Keratinocyte (primary cell): ENCODE data around the gene MEGF11. TPM values are rescaled to one million over a fixed set of nuclear protein-coding genes. Genes with fewer than 3 reads are reported as not detected.

Experiments used
- DNase-seq: peaks from one replicate; pipeline ENCODE4 v3.0.0-alpha.2; 2011; ENCODE audit warnings: low read depth, missing footprints, low spot score
- FAIRE-seq: peaks from 2 replicates; lab custom pipeline; 2011; peaks lifted over from hg19 to GRCh38; lab: Jason Lieb, UNC
- H2AFZ ChIP-seq: 2 replicates; pipeline ENCODE4 v1.6.0; 2012; ENCODE audit warnings: low read length, control low read depth, inconsistent platforms; ENCODE audit not compliant: control insufficient read depth
- H3K27ac ChIP-seq: 2 replicates; pipeline ENCODE4 v1.5.1; 2011; ENCODE audit warnings: low read length; ENCODE audit not compliant: control insufficient read depth, insufficient read depth
- H3K27me3 ChIP-seq: 3 replicates; pipeline ENCODE4 v1.6.0; 2011; ENCODE audit warnings: low read length; ENCODE audit not compliant: control insufficient read depth, insufficient read depth; ENCODE audit errors: extremely low read depth
- H3K36me3 ChIP-seq, 2 experiments: 2 replicates in 1 of 2; 3 replicates in 1 of 2; pipeline ENCODE4 v1.5.1; 2011; ENCODE audit warnings: low read length in 2 of 2, mild to moderate bottlenecking in 1 of 2; ENCODE audit not compliant: control insufficient read depth in 2 of 2, insufficient read depth in 2 of 2; ENCODE audit errors: extremely low read depth in 1 of 2
- H3K4me1 ChIP-seq: 3 replicates; pipeline ENCODE4 v1.5.1; 2011; ENCODE audit warnings: low read length; ENCODE audit not compliant: control insufficient read depth, insufficient read depth; ENCODE audit errors: extremely low read depth
- H3K4me2 ChIP-seq: 3 replicates; pipeline ENCODE4 v1.6.0; 2011; ENCODE audit warnings: low read depth, low read length; ENCODE audit not compliant: control insufficient read depth, insufficient read depth; ENCODE audit errors: extremely low read depth
- H3K4me3 ChIP-seq, 3 experiments: fragments of 200-600 bp in 1 of 3; sonication (generic) in 1 of 3; 2 replicates in 2 of 3; 3 replicates in 1 of 3; pipeline ENCODE4 v1.5.1; 2011 to 2016; ENCODE audit warnings: low read length in 3 of 3, mild to moderate bottlenecking in 3 of 3, control low read depth in 2 of 3, inconsistent platforms in 1 of 3, low read depth in 1 of 3, mixed read lengths in 1 of 3, mixed run types in 1 of 3, moderate library complexity in 1 of 3; ENCODE audit not compliant: control insufficient read depth in 2 of 3, insufficient read depth in 2 of 3; ENCODE audit errors: extremely low read depth in 1 of 3
- H3K79me2 ChIP-seq: 2 replicates; pipeline ENCODE4 v1.6.0; 2012; ENCODE audit warnings: low read length; ENCODE audit not compliant: control insufficient read depth, insufficient read depth
- H3K9ac ChIP-seq: 3 replicates; pipeline ENCODE4 v1.6.0; 2011; ENCODE audit warnings: low read length; ENCODE audit not compliant: control insufficient read depth, insufficient read depth; ENCODE audit errors: extremely low read depth
- H3K9me1 ChIP-seq: 3 replicates; pipeline ENCODE4 v1.6.0; 2011; ENCODE audit warnings: low read length; ENCODE audit not compliant: control insufficient read depth, insufficient read depth; ENCODE audit errors: extremely low read depth
- H3K9me3 ChIP-seq: 2 replicates; pipeline ENCODE4 v1.5.1; 2012; ENCODE audit warnings: low read depth, low read length; ENCODE audit not compliant: control insufficient read depth
- H4K20me1 ChIP-seq: 3 replicates; pipeline ENCODE4 v1.6.0; 2011; ENCODE audit warnings: low read length; ENCODE audit not compliant: control insufficient read depth, insufficient read depth; ENCODE audit errors: extremely low read depth
- CTCF ChIP-seq, 3 experiments: IDR thresholded peaks in 1 of 3; conservative IDR thresholded peaks in 1 of 3; optimal IDR thresholded peaks in 1 of 3; 2 replicates in 2 of 3; 3 replicates in 1 of 3; pipeline versions ENCODE3 to v1.5.1; 2011; ENCODE audit warnings: low read length in 3 of 3, mild to moderate bottlenecking in 3 of 3, moderate library complexity in 2 of 3, control low read depth in 1 of 3, inconsistent platforms in 1 of 3; ENCODE audit not compliant: insufficient read depth in 2 of 3; ENCODE audit errors: extremely low read depth in 1 of 3
- EZH2 ChIP-seq: IDR thresholded peaks from one replicate; pipeline ENCODE4 v1.6.1; 2012; ENCODE audit warnings: inconsistent platforms, mild to moderate bottlenecking, low read length, moderate library complexity
- dilution Hi-C: fragments of 300-500 bp; cut with MboI; formaldehyde crosslinking; loops from one replicate; pipeline ENCODE4 v1.7.0; 2020; ENCODE audit warnings: low sequenced_read_pairs; ENCODE audit not compliant: extremely low pct_ligation_motif_present
- polyA plus RNA-seq, 5 experiments: library from polyadenylated mRNA; depleted of rRNA in 3 of 5; stranded (reverse) in 3 of 5; stranded (forward) in 1 of 5; unstranded in 1 of 5; fragments of >200 nt; gene quantifications; 1 replicate in 1 of 5; 2 replicates in 3 of 5; 3 replicates in 1 of 5; pipeline versions ENCODE4 v1.2.1 to v1.2.3, GENCODE V29; 2011 to 2012; ENCODE audit warnings: missing spikeins in 2 of 5, low read depth in 1 of 5, low replicate concordance in 1 of 5

Gene MEGF11
- polyA plus RNA-seq, 1 donor (not counting 4 experiments of a cell fraction or from before 2014, with no cell fraction given): not detected

GRCh38 chr15:66136948-66137347 lies 116.6 kb downstream of the MEGF11 start:
- Histone ChIP-seq H2AFZ (no peak overlapping the region), H3K9me1 (no peaks in the 10 kb centered on the region), H4K20me1 (no peaks in the 10 kb centered on the region), H3K9ac (no peak overlapping the region), H3K4me1 (no peaks in the 10 kb centered on the region), H3K9me3 (no peaks in the 10 kb centered on the region), H3K27me3 (peaks cover 19% of the 10 kb centered on the region), H3K79me2 (no peaks in the 10 kb centered on the region), H3K36me3 (no peaks in the 10 kb centered on the region), H3K4me3 (no peak overlapping the region), H3K4me2 (no peak overlapping the region), H3K27ac (no peak overlapping the region)
- TF ChIP-seq CTCF (optimal IDR thresholded peaks at IDR 0.05 in 1 of 3, IDR thresholded peaks at IDR 0.05 in 1 of 3, conservative IDR thresholded peaks at IDR 0.05 in 1 of 3; ENCODE audit: extremely low read depth in 1 of 3, insufficient read depth in 2 of 3, low read length in 3 of 3) (no peak), EZH2 (no peak)
- no peak for FAIRE-seq
- no peak for DNase-seq
- dilution Hi-C loops: no loop called here

- Histone ChIP-seq H3K9me3 (no peaks in the 10 kb centered on the region), H3K9ac (no peak overlapping the region), H2AFZ (no peak overlapping the region), H3K79me2 (no peaks in the 10 kb centered on the region), H3K36me3 (no peaks in the 10 kb centered on the region), H3K27ac (no peak overlapping the region), H3K9me1 (no peaks in the 10 kb centered on the region), H3K4me3 (no peak overlapping the region), H3K4me2 (no peak overlapping the region), H3K4me1 (no peaks in the 10 kb centered on the region), H3K27me3 (peaks cover 19% of the 10 kb centered on the region), H4K20me1 (no peaks in the 10 kb centered on the region)
- dilution Hi-C loops: no loop called here
- TF ChIP-seq CTCF (optimal IDR thresholded peaks at IDR 0.05 in 1 of 3, IDR thresholded peaks at IDR 0.05 in 1 of 3, conservative IDR thresholded peaks at IDR 0.05 in 1 of 3; ENCODE audit: extremely low read depth in 1 of 3, insufficient read depth in 2 of 3, low read length in 3 of 3) (no peak), EZH2 (no peak)
- DNase-seq (no peak), FAIRE-seq (no peak)
Measured at GRCh38 chr15:66135664-66136063, 117.9 kb downstream of the MEGF11 start.
